HEK293T (cell line): ENCODE measurements around the gene MSN.

Experiments used
- BHLHE40 ChIP-seq: fragments of 450-650 bp; IDR thresholded peaks from 2 replicates; pipeline ENCODE4 v1.6.1; 2016; ENCODE audit warnings: mild to moderate bottlenecking, moderate library complexity, borderline replicate concordance
- CTBP1 ChIP-seq: fragments of 450-650 bp; IDR thresholded peaks from 2 replicates; pipeline ENCODE4 v1.6.1; 2016; ENCODE audit warnings: borderline replicate concordance
- ELF4 ChIP-seq: fragments of 450-650 bp; IDR thresholded peaks from 2 replicates; pipeline ENCODE4 v1.6.1; 2017; ENCODE audit warnings: antibody characterized with exemption
- FOXA1 ChIP-seq: fragments of 450-650 bp; IDR thresholded peaks from 2 replicates; pipeline ENCODE4 v1.6.1; 2016; ENCODE audit warnings: mild to moderate bottlenecking
- FOXM1 ChIP-seq: fragments of 450-650 bp; IDR thresholded peaks from 2 replicates; pipeline ENCODE4 v1.6.1; 2017; ENCODE audit warnings: mild to moderate bottlenecking, borderline replicate concordance
- LEF1 ChIP-seq: fragments of 450-650 bp; IDR thresholded peaks from 2 replicates; pipeline ENCODE4 v1.6.1; 2017; ENCODE audit warnings: mild to moderate bottlenecking, borderline replicate concordance
- SP1 ChIP-seq: fragments of 450-650 bp; IDR thresholded peaks from 2 replicates; pipeline ENCODE4 v1.6.1; 2017
- ZNF384 ChIP-seq: fragments of 450-650 bp; IDR thresholded peaks from 2 replicates; pipeline ENCODE4 v1.6.1; 2016

- TF ChIP-seq FOXA1 (no peak), FOXM1 (no peak), CTBP1 (no peak), LEF1 (no peak), SP1 (no peak), BHLHE40 (no peak), ZNF384 (no peak), ELF4 (no peak)
These were observed 91.1 kb downstream of the MSN start for GRCh38 chrX:65758505-65758904.
